Loucy (cell line): ENCODE results near the gene RC3H2.
A peak's percentile ranks its signal among the peaks of the same experiment; 100 is the strongest.

Experiments used
- H2AFZ ChIP-seq: fragments of 200-600 bp; sonication (generic); 2 replicates; pipeline ENCODE4 v1.6.0; 2016; ENCODE audit warnings: antibody characterized with exemption, mild to moderate bottlenecking, low read length, moderate library complexity
- H3F3A ChIP-seq: fragments of 200-600 bp; 2 replicates; pipeline ENCODE4 v1.6.0; 2016; ENCODE audit warnings: antibody characterized with exemption, low read depth, mild to moderate bottlenecking
- H3K27me3 ChIP-seq: fragments of 200-600 bp; sonication (generic); 2 replicates; pipeline ENCODE4 v1.6.1; 2014; ENCODE audit warnings: low read length, mild to moderate bottlenecking; ENCODE audit not compliant: insufficient read depth, poor library complexity, severe bottlenecking
- H3K36me3 ChIP-seq: fragments of 200-600 bp; sonication (generic); 2 replicates; pipeline ENCODE4 v1.6.1; 2016; ENCODE audit warnings: low read length; ENCODE audit not compliant: insufficient read depth
- H3K4me1 ChIP-seq: fragments of 200-600 bp; sonication (generic); 2 replicates; pipeline ENCODE4 v1.5.1; 2014; ENCODE audit warnings: low read length, mild to moderate bottlenecking; ENCODE audit not compliant: insufficient read depth, poor library complexity, severe bottlenecking
- H3K4me2 ChIP-seq: fragments of 200-600 bp; sonication (generic); 2 replicates; pipeline ENCODE4 v1.6.0; 2014; ENCODE audit warnings: antibody characterized with exemption, low read length, low read depth, mild to moderate bottlenecking; ENCODE audit not compliant: poor library complexity, severe bottlenecking
- H3K4me3 ChIP-seq: fragments of 200-600 bp; sonication (generic); 2 replicates; pipeline ENCODE4 v1.5.1; 2014; ENCODE audit warnings: low read length, mild to moderate bottlenecking, mixed read lengths; ENCODE audit not compliant: poor library complexity, severe bottlenecking
- H3K79me2 ChIP-seq: fragments of 200-600 bp; sonication (generic); 2 replicates; pipeline ENCODE4 v1.6.1; 2014; ENCODE audit warnings: low read length; ENCODE audit not compliant: insufficient read depth
- H3K9ac ChIP-seq: fragments of 200-600 bp; sonication (generic); 2 replicates; pipeline ENCODE4 v1.6.0; 2014; ENCODE audit warnings: mild to moderate bottlenecking, low read depth, low read length, moderate library complexity; ENCODE audit not compliant: poor library complexity, severe bottlenecking
- H3K9me2 ChIP-seq: fragments of 200-600 bp; sonication (generic); replicated peaks from 2 replicates; pipeline ENCODE4 v1.6.1; 2016; ENCODE audit warnings: low read depth, low read length, mixed read lengths
- H3K9me3 ChIP-seq: fragments of 200-600 bp; sonication (generic); 2 replicates; pipeline ENCODE4 v1.6.1; 2014; ENCODE audit warnings: mild to moderate bottlenecking, antibody characterized with exemption, low read length, low read depth; ENCODE audit not compliant: insufficient read depth
- H4K20me1 ChIP-seq: fragments of 200-600 bp; sonication (generic); 2 replicates; pipeline ENCODE4 v1.6.0; 2014; ENCODE audit warnings: antibody characterized with exemption, low read length, mild to moderate bottlenecking; ENCODE audit not compliant: insufficient read depth, poor library complexity, severe bottlenecking
- EZH2phosphoT487 ChIP-seq: fragments of 200-600 bp; IDR thresholded peaks from 2 replicates; pipeline ENCODE4 v1.6.1; 2018; ENCODE audit warnings: antibody characterized with exemption, mild to moderate bottlenecking, moderate library complexity, borderline replicate concordance
- TF ChIP-seq, protein P1 (sequence below): fragments of 200-600 bp; sonication (generic); conservative IDR thresholded peaks from 2 replicates; pipeline ENCODE4 v1.5.1; 2014; ENCODE audit warnings: mild to moderate bottlenecking, antibody characterized with exemption, low read length

Gene RC3H2

DNA sequence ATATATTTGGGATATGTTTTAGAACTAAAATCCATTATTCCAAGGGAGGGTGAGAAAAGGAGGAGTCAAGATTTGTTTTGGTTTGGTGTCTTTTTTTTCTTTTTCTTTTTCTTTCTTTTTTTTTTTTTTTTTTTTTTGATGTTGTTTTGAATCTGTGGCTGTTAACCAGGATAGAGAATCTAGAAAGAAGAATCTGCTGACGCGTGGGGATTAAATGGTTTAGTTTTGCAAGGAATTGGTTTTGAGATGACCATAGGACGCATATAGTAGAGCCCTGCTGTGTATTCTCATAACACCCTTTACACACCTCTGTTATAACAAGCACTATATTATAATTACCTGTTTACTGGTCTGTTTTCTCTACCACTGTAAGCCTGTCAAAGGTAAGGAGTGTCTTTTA, 45.1 kb upstream of the RC3H2 start:
- peaks cover 29% of the 10 kb centered on the region for H3K4me1 ChIP-seq
- H3K36me3 ChIP-seq: no peaks in the 10 kb centered on the region
- H3K4me2 ChIP-seq: no peak overlapping the region
- no peaks in the 10 kb centered on the region for H3K27me3 ChIP-seq
- peaks cover 16% of the 10 kb centered on the region for H4K20me1 ChIP-seq
- H3K9ac ChIP-seq: no peak overlapping the region
- TF ChIP-seq, protein P1, sequence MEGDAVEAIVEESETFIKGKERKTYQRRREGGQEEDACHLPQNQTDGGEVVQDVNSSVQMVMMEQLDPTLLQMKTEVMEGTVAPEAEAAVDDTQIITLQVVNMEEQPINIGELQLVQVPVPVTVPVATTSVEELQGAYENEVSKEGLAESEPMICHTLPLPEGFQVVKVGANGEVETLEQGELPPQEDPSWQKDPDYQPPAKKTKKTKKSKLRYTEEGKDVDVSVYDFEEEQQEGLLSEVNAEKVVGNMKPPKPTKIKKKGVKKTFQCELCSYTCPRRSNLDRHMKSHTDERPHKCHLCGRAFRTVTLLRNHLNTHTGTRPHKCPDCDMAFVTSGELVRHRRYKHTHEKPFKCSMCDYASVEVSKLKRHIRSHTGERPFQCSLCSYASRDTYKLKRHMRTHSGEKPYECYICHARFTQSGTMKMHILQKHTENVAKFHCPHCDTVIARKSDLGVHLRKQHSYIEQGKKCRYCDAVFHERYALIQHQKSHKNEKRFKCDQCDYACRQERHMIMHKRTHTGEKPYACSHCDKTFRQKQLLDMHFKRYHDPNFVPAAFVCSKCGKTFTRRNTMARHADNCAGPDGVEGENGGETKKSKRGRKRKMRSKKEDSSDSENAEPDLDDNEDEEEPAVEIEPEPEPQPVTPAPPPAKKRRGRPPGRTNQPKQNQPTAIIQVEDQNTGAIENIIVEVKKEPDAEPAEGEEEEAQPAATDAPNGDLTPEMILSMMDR: no peak
- TF ChIP-seq EZH2phosphoT487: no peak
- H3K9me2 ChIP-seq: no peaks in the 10 kb centered on the region
- no peaks in the 10 kb centered on the region for H3F3A ChIP-seq
- no peak overlapping the region for H3K4me3 ChIP-seq
- H3K79me2 ChIP-seq: peaks cover 77% of the 10 kb centered on the region
- no peak overlapping the region for H2AFZ ChIP-seq
- no peaks in the 10 kb centered on the region for H3K9me3 ChIP-seq

DNA sequence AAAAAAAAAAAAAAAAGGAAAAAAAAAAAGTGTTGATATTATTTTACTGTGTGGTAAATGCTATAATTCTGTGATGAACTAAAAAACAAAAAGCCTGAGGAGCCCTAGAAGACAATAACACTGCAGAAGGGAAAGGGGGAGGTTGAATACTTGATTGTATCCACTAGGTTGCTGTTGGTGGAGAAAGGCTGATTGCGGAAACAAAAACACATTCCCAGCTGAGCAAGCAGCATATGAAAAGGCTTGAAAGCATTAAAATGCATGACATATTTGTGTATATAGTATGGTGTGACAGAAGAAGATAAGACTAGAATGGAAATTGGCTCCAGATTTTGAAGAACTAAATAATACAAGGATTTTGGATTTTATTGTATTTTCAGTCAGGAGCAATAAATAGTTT, 44.5 kb upstream of the RC3H2 start:
- Histone ChIP-seq H3K79me2 (peaks cover 77% of the 10 kb centered on the region), H3K4me3 (no peak overlapping the region), H3K9ac (no peak overlapping the region), H3F3A (no peaks in the 10 kb centered on the region), H2AFZ (no peak overlapping the region), H3K9me3 (no peaks in the 10 kb centered on the region), H3K27me3 (no peaks in the 10 kb centered on the region), H3K36me3 (no peaks in the 10 kb centered on the region), H3K9me2 (no peaks in the 10 kb centered on the region), H3K4me2 (no peak overlapping the region), H4K20me1 (peaks cover 16% of the 10 kb centered on the region), H3K4me1 (peaks cover 35% of the 10 kb centered on the region)
- TF ChIP-seq EZH2phosphoT487: no peak
- TF ChIP-seq, protein P1: no peak

DNA sequence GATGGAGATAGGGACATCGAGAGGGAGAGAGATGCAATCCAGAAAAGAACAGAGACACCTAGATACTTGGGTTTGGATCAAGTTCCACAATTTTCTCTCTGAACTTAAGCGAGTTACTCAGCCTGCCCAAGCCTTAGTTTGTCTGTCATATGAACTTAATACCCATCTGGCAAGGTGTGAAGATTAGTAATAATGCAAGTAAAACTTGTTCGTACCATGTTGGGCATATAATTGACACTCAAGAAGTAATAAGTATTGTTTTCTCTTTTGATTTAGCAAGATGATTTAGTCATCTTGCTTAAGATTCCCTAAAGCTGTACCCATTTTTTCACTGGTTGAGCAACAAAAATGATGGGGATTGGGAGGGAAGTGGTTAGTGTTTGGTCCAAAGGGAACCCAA, 43.2 kb upstream of the RC3H2 start:
- H3K9ac ChIP-seq: no peak overlapping the region
- H3K4me2 ChIP-seq: peak overlapping the region; percentile 38
- TF ChIP-seq, protein P1: no peak
- TF ChIP-seq EZH2phosphoT487: no peak
- no peaks in the 10 kb centered on the region for H3K9me3 ChIP-seq
- no peak overlapping the region for H3K4me3 ChIP-seq
- H3K4me1 ChIP-seq: peaks cover 42% of the 10 kb centered on the region
- H3F3A ChIP-seq: no peaks in the 10 kb centered on the region
- H3K36me3 ChIP-seq: no peaks in the 10 kb centered on the region
- peaks cover 16% of the 10 kb centered on the region for H4K20me1 ChIP-seq
- H3K9me2 ChIP-seq: no peaks in the 10 kb centered on the region
- no peak overlapping the region for H2AFZ ChIP-seq
- H3K79me2 ChIP-seq: peaks cover 77% of the 10 kb centered on the region
- no peaks in the 10 kb centered on the region for H3K27me3 ChIP-seq
